PC-9 (cell line): Measurements from ENCODE around the gene FLOT1. TPM values are rescaled to one million over a fixed set of nuclear protein-coding genes. Genes with fewer than 3 reads are reported as not detected.

ENCODE experiments used
- BruUV-seq: library from RNA; stranded (reverse); fragments of 400-500 nt; replicated peaks from 2 replicates; lab custom pipeline; 2021; lab: Mats Ljungman, UMichigan
- CTCF ChIA-PET: fragments of 300-600 bp; sonication (Branson Sonifier 250); formaldehyde crosslinking; loops from one replicate; lab custom pipeline; 2022; ENCODE audit warnings: antibody characterized with exemption; lab: Charles Lee
- POLR2A ChIA-PET: fragments of 300-600 bp; sonication (Branson Sonifier 250); formaldehyde crosslinking; loops from one replicate; lab custom pipeline; 2022; ENCODE audit warnings: antibody characterized with exemption; ENCODE audit not compliant: unreplicated experiment; lab: Charles Lee
- DNase-seq, 2 experiments: peaks; one replicate each; pipeline versions ENCODE4 v3.0.0 to v3.0.0-alpha.2; 2015 to 2022; ENCODE audit warnings: mixed read lengths in 1 of 2
- H2AFZ ChIP-seq: fragments of 200-600 bp; sonication (generic); 2 replicates; pipeline ENCODE4 v1.8.1; 2017; ENCODE audit warnings: antibody characterized with exemption
- H3F3A ChIP-seq: fragments of 200-600 bp; sonication (generic); 2 replicates; pipeline ENCODE4 v1.8.1; 2017; ENCODE audit warnings: antibody characterized with exemption, mild to moderate bottlenecking, low read depth; ENCODE audit not compliant: insufficient read depth
- H3K27ac ChIP-seq: fragments of 200-600 bp; sonication (generic); 2 replicates; pipeline ENCODE4 v1.6.1; 2016; ENCODE audit warnings: mixed run types
- H3K27me3 ChIP-seq: fragments of 200-600 bp; sonication (generic); 2 replicates; pipeline ENCODE4 v1.6.1; 2016; ENCODE audit warnings: low read depth, mixed run types; ENCODE audit not compliant: insufficient read depth
- H3K36me3 ChIP-seq: fragments of 200-600 bp; sonication (generic); 2 replicates; pipeline ENCODE4 v1.6.1; 2016; ENCODE audit warnings: low read depth, mixed run types
- H3K4me1 ChIP-seq: fragments of 200-600 bp; sonication (generic); replicated peaks from 2 replicates; pipeline ENCODE4 v1.6.1; 2016; ENCODE audit warnings: mixed run types; ENCODE audit not compliant: insufficient read depth
- H3K4me2 ChIP-seq: fragments of 200-600 bp; sonication (generic); 2 replicates; pipeline ENCODE4 v1.6.1; 2017; ENCODE audit warnings: mixed run types
- H3K4me3 ChIP-seq: fragments of 200-600 bp; sonication (generic); 2 replicates; pipeline ENCODE4 v1.6.1; 2016; ENCODE audit warnings: mixed run types
- H3K79me2 ChIP-seq: fragments of 200-600 bp; sonication (generic); 2 replicates; pipeline ENCODE4 v1.6.1; 2017; ENCODE audit warnings: low read depth, mixed run types
- H3K9me2 ChIP-seq: fragments of 200-600 bp; sonication (generic); 2 replicates; pipeline ENCODE4 v1.8.1; 2017; ENCODE audit warnings: mild to moderate bottlenecking; ENCODE audit not compliant: insufficient read depth
- H3K9me3 ChIP-seq: fragments of 200-600 bp; sonication (generic); 2 replicates; pipeline ENCODE4 v1.8.1; 2016; ENCODE audit warnings: low read depth; ENCODE audit not compliant: insufficient read depth
- H4K20me1 ChIP-seq: fragments of 200-600 bp; sonication (generic); 2 replicates; pipeline ENCODE4 v1.8.1; 2017; ENCODE audit not compliant: insufficient read depth
- EZH2 ChIP-seq: fragments of 200-600 bp; sonication (generic); IDR thresholded peaks from 2 replicates; pipeline ENCODE4 v1.8.0; 2017; ENCODE audit warnings: antibody characterized with exemption, low read depth
- intact Hi-C: fragments of 100-400 bp; cut with micrococcal nuclease; formaldehyde crosslinking; loops from one replicate; pipeline ENCODE4 v1.10.0; 2022; ENCODE audit not compliant: unreplicated experiment
- total RNA-seq: library from RNA; stranded (reverse); gene quantifications from 2 replicates; pipeline ENCODE4 v1.2.3, GENCODE V29; 2021
- TF ChIP-seq, protein P1 (sequence below): fragments of 200-600 bp; sonication (generic); conservative IDR thresholded peaks from 2 replicates; pipeline ENCODE4 v1.6.1; 2017; ENCODE audit warnings: mixed run types, antibody characterized with exemption, mild to moderate bottlenecking, moderate library complexity

Gene FLOT1
- total RNA-seq, 1 experiment from 2014 or later = 225 TPM

- CTCF ChIA-PET = interaction anchor here (0.7 to 1.3 kb wide), 2 partner anchors 11 to 78 kb away, joined by 3 to 5 read pairs; no protein-coding TSS in a partner anchor
- POLR2A ChIA-PET = interaction anchor here (0.5 to 0.9 kb wide), 6 partner anchors 11 to 348 kb away, joined by 3 to 31 read pairs (median 4); no protein-coding TSS in a partner anchor
- no peak for DNase-seq
Measured at GRCh38 chr6:30741789-30742315, 635 bp downstream of the FLOT1 start.

GRCh38 chr6:30741063-30741779, 1.3 kb downstream of the FLOT1 start:
- Histone ChIP-seq H3K79me2 (peaks cover 73% of the 10 kb centered on the region), H3K9me2 (no peaks in the 10 kb centered on the region), H3K4me2 (peak overlapping the region; percentile 98), H3K9me3 (no peaks in the 10 kb centered on the region), H3K27me3 (no peaks in the 10 kb centered on the region), H2AFZ (no peak overlapping the region), H3K4me1 (peaks cover 55% of the 10 kb centered on the region), H4K20me1 (no peaks in the 10 kb centered on the region; the same call in 1 of the 2 replicates), H3K27ac (peak overlapping the region; percentile 71), H3F3A (peaks cover 35% of the 10 kb centered on the region), H3K4me3 (peak overlapping the region; percentile 86), H3K36me3 (peaks cover 40% of the 10 kb centered on the region)
- ChIA-PET CTCF (interaction anchor here (1.3 kb wide), 1 partner anchor 79 kb away, joined by 5 read pairs; no protein-coding TSS in a partner anchor), POLR2A (no interaction called here)
- intact Hi-C loops = loop anchor here (5.0 kb wide), 1 partner anchor 331 kb away; no protein-coding TSS in a partner anchor
- BruUV-seq = no TSS peak
- no peak for DNase-seq
- TF ChIP-seq, protein P1, sequence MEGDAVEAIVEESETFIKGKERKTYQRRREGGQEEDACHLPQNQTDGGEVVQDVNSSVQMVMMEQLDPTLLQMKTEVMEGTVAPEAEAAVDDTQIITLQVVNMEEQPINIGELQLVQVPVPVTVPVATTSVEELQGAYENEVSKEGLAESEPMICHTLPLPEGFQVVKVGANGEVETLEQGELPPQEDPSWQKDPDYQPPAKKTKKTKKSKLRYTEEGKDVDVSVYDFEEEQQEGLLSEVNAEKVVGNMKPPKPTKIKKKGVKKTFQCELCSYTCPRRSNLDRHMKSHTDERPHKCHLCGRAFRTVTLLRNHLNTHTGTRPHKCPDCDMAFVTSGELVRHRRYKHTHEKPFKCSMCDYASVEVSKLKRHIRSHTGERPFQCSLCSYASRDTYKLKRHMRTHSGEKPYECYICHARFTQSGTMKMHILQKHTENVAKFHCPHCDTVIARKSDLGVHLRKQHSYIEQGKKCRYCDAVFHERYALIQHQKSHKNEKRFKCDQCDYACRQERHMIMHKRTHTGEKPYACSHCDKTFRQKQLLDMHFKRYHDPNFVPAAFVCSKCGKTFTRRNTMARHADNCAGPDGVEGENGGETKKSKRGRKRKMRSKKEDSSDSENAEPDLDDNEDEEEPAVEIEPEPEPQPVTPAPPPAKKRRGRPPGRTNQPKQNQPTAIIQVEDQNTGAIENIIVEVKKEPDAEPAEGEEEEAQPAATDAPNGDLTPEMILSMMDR = no peak
- no peak for TF ChIP-seq EZH2

More at GRCh38 chr6:30741789-30742315, 635 bp downstream of the FLOT1 start:
- Histone ChIP-seq H3K27ac (peak overlapping the region; percentile 71), H3K4me1 (peaks cover 59% of the 10 kb centered on the region), H2AFZ (no peak overlapping the region; the same call in 1 of the 2 replicates), H3K79me2 (peaks cover 76% of the 10 kb centered on the region), H3K9me3 (no peaks in the 10 kb centered on the region), H3K27me3 (no peaks in the 10 kb centered on the region), H3K9me2 (no peaks in the 10 kb centered on the region), H3F3A (peaks cover 38% of the 10 kb centered on the region), H3K4me2 (peak overlapping the region; percentile 98), H3K4me3 (peak overlapping the region; percentile 86), H4K20me1 (no peaks in the 10 kb centered on the region; the same call in 1 of the 2 replicates), H3K36me3 (peaks cover 40% of the 10 kb centered on the region)
- intact Hi-C loops = loop anchor here (1.0 to 5.0 kb wide), 6 partner anchors 21 to 330 kb away; partner anchors contain the start of genes DDR1 and TUBB
- BruUV-seq = no TSS peak
- TF ChIP-seq EZH2 = no peak
- TF ChIP-seq, protein P1 = no peak

DNA sequence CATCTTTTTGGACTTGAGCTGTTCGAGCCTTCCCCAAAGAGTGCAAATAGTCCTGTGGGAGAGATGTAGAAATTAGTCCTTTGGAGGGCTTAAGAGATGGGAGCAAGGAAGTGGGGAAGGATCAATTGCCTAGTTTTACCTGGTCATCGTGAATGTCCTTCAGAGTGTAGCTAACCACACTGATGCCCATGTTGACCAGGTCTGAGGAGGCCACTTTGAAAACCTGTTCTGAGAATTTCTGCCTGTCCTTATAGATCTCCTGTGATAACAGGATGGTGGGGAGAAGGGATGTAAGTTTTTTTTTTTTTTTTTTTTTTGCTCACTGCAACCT, 2.0 kb downstream of the FLOT1 start:
- peak overlapping the region; percentile 98 for H3K4me2 ChIP-seq
- no peaks in the 10 kb centered on the region; the same call in 1 of the 2 replicates for H4K20me1 ChIP-seq
- H3K4me3 ChIP-seq = no peak overlapping the region
- H3K9me2 ChIP-seq = no peaks in the 10 kb centered on the region
- no peaks in the 10 kb centered on the region for H3K27me3 ChIP-seq
- peaks cover 73% of the 10 kb centered on the region for H3K79me2 ChIP-seq
- H2AFZ ChIP-seq = no peak overlapping the region
- peaks cover 49% of the 10 kb centered on the region for H3K4me1 ChIP-seq
- TF ChIP-seq, protein P1 = no peak
- TF ChIP-seq EZH2 = no peak
- ChIA-PET CTCF (interaction anchor here (0.7 kb wide), 1 partner anchor 16 kb away, joined by 21 read pairs; no protein-coding TSS in a partner anchor), POLR2A (interaction anchor here (0.7 kb wide), 1 partner anchor 82 kb away, joined by 3 read pairs; no protein-coding TSS in a partner anchor)
- no peak for DNase-seq
- peaks cover 40% of the 10 kb centered on the region for H3F3A ChIP-seq
- H3K36me3 ChIP-seq = peaks cover 44% of the 10 kb centered on the region
- intact Hi-C loops = loop anchor here (5.0 kb wide), 1 partner anchor 332 kb away; no protein-coding TSS in a partner anchor
- BruUV-seq = no TSS peak
- H3K9me3 ChIP-seq = no peaks in the 10 kb centered on the region
- no peak overlapping the region for H3K27ac ChIP-seq
